ENCODE measurements around the gene CDC42SE1.

Gene CDC42SE1

DNA sequence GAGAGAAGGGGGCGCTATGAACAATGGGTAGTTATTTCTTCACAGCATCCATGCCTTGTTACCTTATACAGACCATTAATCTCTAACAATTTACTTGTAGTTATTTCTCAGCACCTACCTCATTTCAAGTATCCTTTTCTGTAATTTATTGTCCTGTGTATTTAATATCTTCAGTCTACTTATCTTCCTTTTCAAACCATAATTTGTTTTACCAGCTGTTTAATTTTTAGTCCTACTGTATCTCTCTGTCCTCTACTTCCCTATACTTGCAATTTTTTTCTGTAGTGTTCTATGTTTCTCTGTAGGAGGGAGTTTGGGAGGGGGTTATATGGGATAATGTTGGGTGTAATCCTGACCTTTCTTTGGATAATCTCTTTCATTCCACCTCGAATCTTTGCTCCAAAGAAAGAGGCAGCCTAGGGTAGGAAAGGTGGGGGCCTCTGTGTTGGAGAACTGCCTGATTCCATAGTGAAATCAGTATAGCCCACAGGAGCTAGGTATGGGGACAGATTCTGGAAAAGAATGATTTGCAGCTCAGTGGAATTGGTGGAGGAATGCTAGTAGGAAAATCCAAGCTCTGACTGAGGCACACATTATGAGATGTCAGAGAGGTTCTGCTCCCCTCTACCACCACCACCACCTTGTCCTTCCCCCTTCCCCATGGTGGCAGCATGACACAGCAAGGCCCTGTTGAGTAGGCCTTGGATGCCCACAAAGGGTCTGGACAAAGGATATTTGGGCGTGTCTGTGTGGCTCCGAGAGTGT lies 1.4 kb upstream of the CDC42SE1 start:
- no peak for DNase-seq (ENCODE audit: extremely low read depth, low read depth)

DNA sequence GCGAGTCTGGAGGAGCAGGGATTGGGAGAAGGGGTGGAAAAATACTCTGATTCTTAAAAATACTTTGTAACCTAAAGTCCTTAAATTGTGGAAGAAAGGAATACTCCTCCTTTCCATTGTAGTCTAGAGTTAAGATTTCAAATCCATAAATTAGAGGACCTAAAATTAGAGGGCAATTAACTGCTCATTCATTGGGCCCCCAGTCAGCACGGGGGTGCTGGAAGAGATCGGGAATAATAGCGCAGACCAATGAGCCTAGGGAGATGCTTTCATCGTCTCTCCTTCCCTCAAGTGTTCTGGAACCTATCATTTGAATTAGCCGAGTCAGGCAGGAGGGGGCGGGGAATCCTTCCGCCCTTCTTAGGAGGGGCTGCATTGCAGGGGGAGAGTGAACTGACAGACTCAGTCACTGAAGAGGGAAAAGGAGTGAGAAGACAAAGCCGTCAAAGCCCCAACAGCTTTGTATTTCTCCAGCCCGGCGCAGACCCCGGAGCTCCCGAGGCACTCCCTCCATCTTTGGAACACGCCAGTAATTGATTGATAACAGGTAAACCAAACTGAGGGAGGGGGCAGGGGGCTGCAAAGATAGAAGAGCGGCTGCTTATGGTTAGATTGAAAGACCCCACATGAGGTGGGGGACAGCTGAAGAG lies 710 bp upstream of the CDC42SE1 start, which contains the start of gene MLLT11:
Gene MLLT11, plus strand, starts transcription at position 391 of the 650 bp plus-strand sequence. CDS start 6,828 bp downstream, outside the sequence.
- no peak for DNase-seq (ENCODE audit: extremely low read depth, low read depth)
- TF ChIP-seq, protein P1, sequence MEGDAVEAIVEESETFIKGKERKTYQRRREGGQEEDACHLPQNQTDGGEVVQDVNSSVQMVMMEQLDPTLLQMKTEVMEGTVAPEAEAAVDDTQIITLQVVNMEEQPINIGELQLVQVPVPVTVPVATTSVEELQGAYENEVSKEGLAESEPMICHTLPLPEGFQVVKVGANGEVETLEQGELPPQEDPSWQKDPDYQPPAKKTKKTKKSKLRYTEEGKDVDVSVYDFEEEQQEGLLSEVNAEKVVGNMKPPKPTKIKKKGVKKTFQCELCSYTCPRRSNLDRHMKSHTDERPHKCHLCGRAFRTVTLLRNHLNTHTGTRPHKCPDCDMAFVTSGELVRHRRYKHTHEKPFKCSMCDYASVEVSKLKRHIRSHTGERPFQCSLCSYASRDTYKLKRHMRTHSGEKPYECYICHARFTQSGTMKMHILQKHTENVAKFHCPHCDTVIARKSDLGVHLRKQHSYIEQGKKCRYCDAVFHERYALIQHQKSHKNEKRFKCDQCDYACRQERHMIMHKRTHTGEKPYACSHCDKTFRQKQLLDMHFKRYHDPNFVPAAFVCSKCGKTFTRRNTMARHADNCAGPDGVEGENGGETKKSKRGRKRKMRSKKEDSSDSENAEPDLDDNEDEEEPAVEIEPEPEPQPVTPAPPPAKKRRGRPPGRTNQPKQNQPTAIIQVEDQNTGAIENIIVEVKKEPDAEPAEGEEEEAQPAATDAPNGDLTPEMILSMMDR (IDR thresholded peaks at IDR 0.05; ENCODE audit: low read depth, low read length), result no peak

More for the DNA sequence above, 1.4 kb upstream of the CDC42SE1 start:
- TF ChIP-seq, protein P1 (IDR thresholded peaks at IDR 0.05; ENCODE audit: low read depth, low read length), result no peak

DNA sequence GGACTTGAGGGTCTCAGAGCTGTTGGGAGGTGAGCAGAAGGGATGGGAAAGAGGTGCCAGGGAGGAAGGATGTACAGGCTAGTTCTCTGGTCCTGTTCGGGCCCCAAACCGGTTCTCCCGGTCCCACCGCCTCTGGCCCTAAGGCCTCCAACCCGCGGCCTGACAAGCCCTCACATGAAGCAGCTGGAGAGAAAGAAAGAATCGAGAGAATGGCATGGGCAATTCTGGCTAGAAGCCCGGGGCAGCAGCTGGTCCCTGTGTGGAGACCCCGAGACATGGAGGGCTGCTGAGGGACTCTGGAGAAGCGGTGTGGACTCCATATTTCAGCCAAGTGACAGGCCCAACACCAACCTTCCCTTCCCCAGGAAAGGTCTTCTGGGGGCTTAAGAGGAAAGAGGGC lies 730 bp downstream of the CDC42SE1 start:
- DNase-seq (ENCODE audit: extremely low read depth, low read depth), result no peak
- TF ChIP-seq, protein P1 (IDR thresholded peaks at IDR 0.05; ENCODE audit: low read depth, low read length), result no peak

DNA sequence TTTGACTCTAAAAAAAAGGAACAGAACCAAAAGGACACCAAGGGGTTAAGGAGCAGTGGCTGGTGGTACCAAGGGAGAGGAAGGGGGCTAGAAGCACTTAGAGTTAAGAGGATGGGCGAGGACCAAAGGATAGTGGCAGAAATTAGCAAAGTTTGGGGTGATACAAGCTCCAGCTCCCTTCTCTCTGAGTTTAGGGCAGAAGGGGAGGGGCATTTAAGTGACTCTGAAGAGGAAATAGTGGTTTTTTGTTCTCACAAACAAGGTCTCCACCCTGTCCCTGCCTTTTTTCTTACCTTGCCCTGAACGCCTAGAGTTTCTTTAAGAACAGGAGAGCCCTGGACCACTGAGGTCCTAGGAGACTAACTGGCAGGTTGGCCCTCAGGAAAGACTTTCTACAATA lies 3.3 kb downstream of the CDC42SE1 start:
- TF ChIP-seq, protein P1 (IDR thresholded peaks at IDR 0.05; ENCODE audit: low read depth, low read length), result no peak
- DNase-seq (ENCODE audit: extremely low read depth, low read depth), result no peak

DNA sequence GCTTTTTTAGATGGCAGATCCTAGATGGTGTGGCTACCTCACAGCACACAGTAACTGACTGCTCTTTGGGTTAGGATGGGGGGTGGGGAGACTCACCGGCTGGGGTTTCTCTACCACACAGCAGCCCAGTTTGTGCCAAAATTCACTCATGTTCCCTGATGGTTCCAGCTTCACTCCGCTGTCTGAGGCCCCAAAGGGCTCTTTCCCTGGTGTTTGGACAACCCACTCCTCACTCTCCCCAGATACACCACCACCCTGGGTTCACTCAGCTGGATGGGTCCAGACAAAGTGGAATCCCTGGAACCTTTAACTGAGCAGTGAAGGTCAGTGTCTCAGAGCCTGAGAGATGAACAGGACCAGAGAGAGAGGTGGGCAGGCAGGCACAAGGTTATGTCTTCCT lies 3.8 kb downstream of the CDC42SE1 start:
- DNase-seq (ENCODE audit: extremely low read depth, low read depth), result no peak
- TF ChIP-seq, protein P1 (IDR thresholded peaks at IDR 0.05; ENCODE audit: low read depth, low read length), result no peak

DNA sequence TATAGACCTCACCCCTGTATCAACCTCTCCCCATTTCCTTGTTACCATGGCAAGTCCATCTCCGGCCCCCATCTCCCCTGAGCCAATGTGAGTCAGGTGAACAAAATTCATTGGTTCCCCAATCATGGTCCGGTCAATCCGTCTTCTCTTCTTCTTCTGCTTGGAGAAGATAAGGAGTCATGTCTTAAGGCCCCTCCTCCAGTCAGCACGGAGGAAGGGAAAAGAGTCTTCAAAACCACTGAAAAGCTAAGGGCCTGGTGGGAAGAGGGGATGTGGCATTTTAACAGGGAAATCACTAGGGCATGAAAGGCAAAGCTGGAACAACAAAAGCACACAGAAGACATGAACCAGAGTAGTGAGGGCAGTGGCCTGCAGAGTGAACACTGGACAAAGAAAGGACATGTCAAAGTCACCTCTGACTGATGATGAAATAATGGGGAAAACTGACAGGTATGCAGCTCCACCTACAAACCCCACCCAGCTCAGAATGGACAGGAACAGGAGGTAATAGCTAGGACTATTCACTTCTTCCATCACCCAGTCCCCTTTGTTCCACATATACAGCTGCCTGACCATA lies 4.4 kb downstream of the CDC42SE1 start:
- DNase-seq (ENCODE audit: extremely low read depth, low read depth), result no peak
- TF ChIP-seq, protein P1 (IDR thresholded peaks at IDR 0.05; ENCODE audit: low read depth, low read length), result no peak
